Tongue (tissue), 2 donors: ENCODE data around the gene CTNNAL1. TPM values are rescaled to one million over a fixed set of nuclear protein-coding genes. Genes with fewer than 3 reads are reported as not detected.

ENCODE experiments used
- DNase-seq: peaks from one replicate; pipeline ENCODE4 v3.0.0-alpha.2; 2015
- total RNA-seq: library from RNA; depleted of rRNA; stranded (reverse); fragments of >200 nt; gene quantifications from one replicate; pipeline ENCODE4 v1.2.3, GENCODE V29; 2014

CTNNAL1 gene
- total RNA-seq, 1 donor from 2014 or later = 51.2 TPM

GRCh38 chr9:109028457-109028856 lies 15.2 kb upstream of the CTNNAL1 start:
- no peak for DNase-seq

GRCh38 chr9:109027176-109027575 lies 13.9 kb upstream of the CTNNAL1 start:
- DNase-seq = no peak

- no peak for DNase-seq
Observed at GRCh38 chr9:109026306-109026705, 13.0 kb upstream of the CTNNAL1 start.

- DNase-seq = peak; percentile 21
Observed at GRCh38 chr9:109022873-109023272, 9.6 kb upstream of the CTNNAL1 start.

DNA sequence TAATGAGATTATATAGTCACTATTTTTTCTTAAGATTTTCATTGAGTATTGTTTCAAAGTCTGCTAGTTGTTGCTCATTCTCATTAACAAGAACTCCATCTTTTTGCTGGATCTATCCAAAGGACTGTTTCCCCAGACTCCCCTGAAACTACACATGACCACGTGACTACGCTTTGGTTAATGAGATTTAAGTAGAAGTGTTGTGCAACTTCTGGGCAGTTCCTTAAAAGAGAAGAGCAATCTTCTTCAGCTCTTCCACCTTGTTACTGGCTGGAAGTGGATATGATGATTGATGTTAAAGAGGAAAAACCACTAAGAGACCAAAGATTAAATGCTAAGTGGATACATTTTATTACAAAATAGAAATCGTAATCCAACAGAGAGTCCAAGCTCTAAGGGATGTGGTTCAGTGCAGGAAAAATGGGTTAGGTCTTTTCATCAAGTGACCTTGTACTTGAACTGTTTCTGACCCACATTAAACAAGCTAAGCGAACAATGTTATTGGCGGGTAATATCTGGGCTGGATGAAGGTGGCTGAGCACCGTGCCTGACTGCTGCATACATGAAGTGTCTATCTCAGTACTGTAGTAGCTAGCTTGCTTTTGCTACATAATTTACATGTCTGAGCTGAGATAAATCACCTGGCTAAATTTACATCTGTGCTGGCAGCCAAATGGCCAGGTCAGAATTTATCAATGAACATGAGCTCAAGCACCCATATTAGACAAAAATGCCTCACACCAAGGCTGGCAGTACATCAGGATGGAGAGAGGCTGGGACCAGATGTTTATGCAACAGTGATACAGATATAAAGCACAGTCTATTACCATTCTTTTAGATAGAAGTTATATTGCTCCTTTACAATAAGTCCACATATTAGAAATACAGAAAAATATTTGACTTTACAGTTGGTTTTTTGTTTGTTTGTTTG lies 7.5 kb upstream of the CTNNAL1 start:
- no peak for DNase-seq

GRCh38 chr9:109020113-109020512 lies 6.8 kb upstream of the CTNNAL1 start:
- DNase-seq = no peak

DNA sequence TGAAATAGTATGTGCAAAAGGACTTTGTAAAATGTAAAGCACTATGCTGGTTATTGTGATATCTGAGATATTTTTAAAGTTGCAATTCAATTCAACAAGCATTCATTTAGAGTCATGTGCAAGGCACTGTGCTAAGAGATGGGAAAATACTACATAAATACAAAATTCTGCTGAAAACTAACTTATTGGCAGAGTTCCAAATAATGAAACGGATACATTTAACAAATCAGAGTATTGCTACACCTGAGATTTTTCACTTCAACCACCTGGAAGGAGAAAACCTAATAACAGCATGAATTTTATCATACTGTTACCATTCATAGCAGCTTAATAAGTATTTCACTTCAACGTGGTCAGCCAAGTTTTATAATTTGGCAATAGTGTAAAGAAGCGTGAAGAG lies 6.1 kb upstream of the CTNNAL1 start:
- no peak for DNase-seq

- no peak for DNase-seq
Observed at GRCh38 chr9:109017493-109017892, 4.2 kb upstream of the CTNNAL1 start.

- no peak for DNase-seq
Observed at GRCh38 chr9:109017061-109017460, 3.8 kb upstream of the CTNNAL1 start.

- DNase-seq = no peak
Observed at GRCh38 chr9:109016132-109016531, 2.8 kb upstream of the CTNNAL1 start.

DNA sequence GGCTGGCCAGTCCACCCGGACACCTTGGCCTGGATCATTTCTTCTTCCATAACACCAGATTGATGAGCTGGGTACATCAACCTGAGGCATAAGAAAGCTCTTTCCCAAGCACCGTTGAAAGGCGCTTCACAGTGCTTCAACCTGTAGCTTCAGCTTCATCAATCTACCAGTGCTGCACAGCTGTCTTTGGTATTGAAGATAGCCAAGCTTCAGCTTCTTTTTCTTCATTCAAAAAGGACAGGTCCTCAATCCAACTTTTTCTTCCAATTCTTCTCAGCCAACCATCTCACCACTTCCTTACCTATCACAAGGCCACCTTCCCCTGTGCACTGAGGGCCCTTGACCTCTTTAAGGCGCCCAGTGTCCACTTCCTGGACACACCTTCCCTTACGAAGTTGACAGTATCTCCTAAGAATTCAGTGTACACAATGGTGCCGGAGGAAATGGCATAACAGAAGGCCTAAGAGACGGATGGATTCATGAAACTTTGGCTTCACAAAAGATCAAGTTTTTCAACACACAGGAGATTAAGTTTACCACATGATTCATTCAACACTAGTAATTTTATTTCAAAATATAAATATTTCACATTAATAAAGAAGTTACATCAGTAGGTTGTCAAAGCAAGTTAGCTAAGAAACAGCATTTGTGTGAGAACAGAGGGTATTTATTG lies 1.4 kb upstream of the CTNNAL1 start:
- DNase-seq = no peak

GRCh38 chr9:109013679-109014607 lies 644 bp upstream of the CTNNAL1 start:
- peak; percentile 35 for DNase-seq

- peak; percentile 73 for DNase-seq
Observed at GRCh38 chr9:109012009-109012875, 1.1 kb downstream of the CTNNAL1 start.

GRCh38 chr9:109011231-109011671 lies 2.0 kb downstream of the CTNNAL1 start:
- DNase-seq = no peak

DNA sequence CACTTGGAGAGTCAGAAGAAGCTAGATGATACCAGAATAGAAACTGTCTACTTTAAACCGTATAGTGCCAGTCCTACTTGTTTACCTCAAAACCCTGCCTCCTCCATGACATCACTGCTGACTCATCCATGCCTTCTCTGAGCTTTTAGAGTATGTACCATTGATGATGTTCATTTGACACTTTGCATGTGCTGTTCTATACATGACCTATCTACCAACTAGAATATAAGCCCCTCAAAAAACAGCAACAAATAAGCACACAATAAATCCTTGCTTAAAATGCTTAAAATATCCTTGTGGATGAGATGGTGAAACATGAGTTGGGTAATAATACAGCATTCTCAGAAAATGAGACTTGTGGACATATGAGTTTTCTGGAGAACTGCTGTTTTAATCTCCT lies 2.6 kb downstream of the CTNNAL1 start:
- DNase-seq = no peak

- no peak for DNase-seq
Observed at GRCh38 chr9:109005678-109006077, 7.6 kb downstream of the CTNNAL1 start.

GRCh38 chr9:109003116-109003515 lies 10.2 kb downstream of the CTNNAL1 start:
- no peak for DNase-seq

GRCh38 chr9:109002141-109002540 lies 11.2 kb downstream of the CTNNAL1 start:
- DNase-seq = no peak

GRCh38 chr9:109001275-109001676 lies 12.0 kb downstream of the CTNNAL1 start:
- DNase-seq = no peak

GRCh38 chr9:108997112-108997511 lies 16.2 kb downstream of the CTNNAL1 start:
- DNase-seq = no peak

- no peak for DNase-seq
Observed at GRCh38 chr9:108996643-108997042, 16.7 kb downstream of the CTNNAL1 start.
